ENCODE data around the gene MB21D2.

DNA sequence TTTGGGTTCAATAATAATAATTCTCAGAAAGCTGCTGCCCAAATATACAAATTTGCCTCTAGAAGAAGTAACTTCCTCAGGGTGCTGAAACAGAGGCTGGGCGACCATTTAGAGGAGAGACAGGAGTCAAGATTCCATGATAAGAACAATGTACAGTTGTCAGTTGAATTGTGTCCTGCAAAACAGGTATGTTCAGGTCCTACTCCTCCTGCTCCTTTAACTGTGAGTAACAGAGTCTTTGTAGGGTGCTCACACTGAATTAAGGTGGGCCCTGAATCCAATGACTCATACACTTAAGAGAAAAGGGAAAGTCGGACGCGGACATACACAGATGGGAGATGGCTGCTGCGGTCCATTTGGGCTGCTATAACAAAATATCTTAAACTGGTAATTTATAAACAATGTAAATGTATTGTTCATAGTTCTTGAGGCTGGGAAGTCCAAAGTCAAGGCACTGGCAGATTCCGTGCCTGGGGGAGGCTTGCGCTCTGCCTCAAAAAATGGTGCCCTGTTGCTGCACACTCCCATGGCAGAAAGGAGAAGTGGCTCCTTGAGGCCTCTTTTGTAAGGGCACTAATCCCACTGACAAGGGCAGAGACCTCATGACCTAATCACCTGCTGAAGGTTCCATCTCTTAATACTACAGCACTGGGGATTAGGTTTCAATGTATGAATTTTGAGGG lies 55.1 kb downstream of the MB21D2 start:
- TF ChIP-seq, protein P1, sequence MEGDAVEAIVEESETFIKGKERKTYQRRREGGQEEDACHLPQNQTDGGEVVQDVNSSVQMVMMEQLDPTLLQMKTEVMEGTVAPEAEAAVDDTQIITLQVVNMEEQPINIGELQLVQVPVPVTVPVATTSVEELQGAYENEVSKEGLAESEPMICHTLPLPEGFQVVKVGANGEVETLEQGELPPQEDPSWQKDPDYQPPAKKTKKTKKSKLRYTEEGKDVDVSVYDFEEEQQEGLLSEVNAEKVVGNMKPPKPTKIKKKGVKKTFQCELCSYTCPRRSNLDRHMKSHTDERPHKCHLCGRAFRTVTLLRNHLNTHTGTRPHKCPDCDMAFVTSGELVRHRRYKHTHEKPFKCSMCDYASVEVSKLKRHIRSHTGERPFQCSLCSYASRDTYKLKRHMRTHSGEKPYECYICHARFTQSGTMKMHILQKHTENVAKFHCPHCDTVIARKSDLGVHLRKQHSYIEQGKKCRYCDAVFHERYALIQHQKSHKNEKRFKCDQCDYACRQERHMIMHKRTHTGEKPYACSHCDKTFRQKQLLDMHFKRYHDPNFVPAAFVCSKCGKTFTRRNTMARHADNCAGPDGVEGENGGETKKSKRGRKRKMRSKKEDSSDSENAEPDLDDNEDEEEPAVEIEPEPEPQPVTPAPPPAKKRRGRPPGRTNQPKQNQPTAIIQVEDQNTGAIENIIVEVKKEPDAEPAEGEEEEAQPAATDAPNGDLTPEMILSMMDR (conservative IDR thresholded peaks at IDR 0.05) = no peak
- TF ChIP-seq ZFX (IDR thresholded peaks at IDR 0.05) = no peak

Measured in C4-2B (cell line).